ENCODE data around the gene CEACAM20. TPM values are rescaled to one million over a fixed set of nuclear protein-coding genes. Genes with fewer than 3 reads are reported as not detected.

Gene CEACAM20
- total RNA-seq, 2 experiments from 2014 or later = not detected

Other genes starting within 250 kb of the CEACAM20 start
- 1 to 10 TPM; 1.2 to 1.3 TPM for gene ZNF235, start 224.7 kb downstream of the CEACAM20 start, total RNA-seq
- gene ZNF112, start 173.0 kb downstream of the CEACAM20 start, total RNA-seq = under 1 TPM in 1 of 2 experiments, not detected in 1; 0.15 TPM
- gene ZNF285, start 128.1 kb downstream of the CEACAM20 start, total RNA-seq = under 1 TPM; 0.22 to 0.26 TPM
- gene ZNF229, start 81.2 kb downstream of the CEACAM20 start, total RNA-seq = under 1 TPM; 0.05 TPM
- gene ZNF180, start 29.2 kb downstream of the CEACAM20 start, total RNA-seq = 1 to 10 TPM; 4.3 to 5.4 TPM
- gene IGSF23, start 83.9 kb upstream of the CEACAM20 start, total RNA-seq = not detected
- 1 to 10 TPM; 6.5 to 7.4 TPM for gene PVR, start 114.2 kb upstream of the CEACAM20 start, total RNA-seq
- under 1 TPM; 0.31 to 0.57 TPM for gene CEACAM19, start 141.8 kb upstream of the CEACAM20 start, total RNA-seq
- not detected for gene CEACAM16, start 169.5 kb upstream of the CEACAM20 start, total RNA-seq
- gene BCL3, start 219.0 kb upstream of the CEACAM20 start, total RNA-seq = 10 to 100 TPM; 75.0 to 79.6 TPM
- not detected for gene CBLC, start 248.2 kb upstream of the CEACAM20 start, total RNA-seq